ENCODE results near the gene WT1. TPM values are rescaled to one million over a fixed set of nuclear protein-coding genes. Genes with fewer than 3 reads are reported as not detected.

The WT1 gene
- total RNA-seq, 2 experiments from 2014 or later = not detected

DNA sequence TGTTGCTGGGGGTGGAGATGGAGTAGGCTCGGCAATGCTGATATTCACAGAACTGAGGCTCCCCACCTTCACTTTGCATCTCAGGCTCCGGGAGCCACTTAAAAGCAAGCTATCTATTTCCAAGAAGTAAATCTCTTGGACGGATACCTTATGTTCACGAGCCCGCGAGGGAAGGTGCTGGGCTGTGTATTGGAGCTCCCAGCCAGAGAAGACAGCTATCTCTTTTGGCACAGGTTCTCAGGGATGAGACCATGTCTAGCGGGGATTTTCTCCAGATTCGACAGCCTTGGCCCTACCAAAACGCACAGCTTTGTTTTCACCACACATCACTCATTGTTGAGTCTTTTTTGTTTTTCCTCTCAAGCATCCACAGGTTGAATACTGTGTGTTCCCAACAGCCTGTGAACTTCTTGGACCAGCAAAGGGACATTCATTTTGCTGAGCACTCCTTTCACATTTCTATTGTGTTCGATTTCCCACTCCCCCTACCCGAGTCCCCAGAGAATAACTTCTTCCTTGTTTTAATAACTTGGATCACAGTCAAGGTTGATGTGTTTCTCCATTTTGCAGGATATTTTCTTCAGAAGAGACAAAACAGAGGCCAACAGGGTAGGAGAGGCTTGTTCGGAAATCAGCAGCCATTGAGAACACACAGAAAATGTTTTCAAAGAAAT is 23.3 kb downstream of the WT1 start:
- Mint-ChIP-seq H3K4me1 (ENCODE audit: low read depth) (no peaks in the 10 kb centered on the region), H3K27me3 (peaks cover 19% of the 10 kb centered on the region), H3K36me3 (ENCODE audit: low read depth) (no peaks in the 10 kb centered on the region), H3K9me3 (no peaks in the 10 kb centered on the region), H3K27ac (no peak overlapping the region), H3K4me3 (no peak overlapping the region)
- TF ChIP-seq, protein P1, sequence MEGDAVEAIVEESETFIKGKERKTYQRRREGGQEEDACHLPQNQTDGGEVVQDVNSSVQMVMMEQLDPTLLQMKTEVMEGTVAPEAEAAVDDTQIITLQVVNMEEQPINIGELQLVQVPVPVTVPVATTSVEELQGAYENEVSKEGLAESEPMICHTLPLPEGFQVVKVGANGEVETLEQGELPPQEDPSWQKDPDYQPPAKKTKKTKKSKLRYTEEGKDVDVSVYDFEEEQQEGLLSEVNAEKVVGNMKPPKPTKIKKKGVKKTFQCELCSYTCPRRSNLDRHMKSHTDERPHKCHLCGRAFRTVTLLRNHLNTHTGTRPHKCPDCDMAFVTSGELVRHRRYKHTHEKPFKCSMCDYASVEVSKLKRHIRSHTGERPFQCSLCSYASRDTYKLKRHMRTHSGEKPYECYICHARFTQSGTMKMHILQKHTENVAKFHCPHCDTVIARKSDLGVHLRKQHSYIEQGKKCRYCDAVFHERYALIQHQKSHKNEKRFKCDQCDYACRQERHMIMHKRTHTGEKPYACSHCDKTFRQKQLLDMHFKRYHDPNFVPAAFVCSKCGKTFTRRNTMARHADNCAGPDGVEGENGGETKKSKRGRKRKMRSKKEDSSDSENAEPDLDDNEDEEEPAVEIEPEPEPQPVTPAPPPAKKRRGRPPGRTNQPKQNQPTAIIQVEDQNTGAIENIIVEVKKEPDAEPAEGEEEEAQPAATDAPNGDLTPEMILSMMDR (IDR thresholded peaks at IDR 0.05) = no peak
- intact Hi-C loops (cut with micrococcal nuclease) = no loop called here
- POLR2A ChIA-PET = no interaction called here
- no peak for ATAC-seq
- no peak for DNase-seq
- CTCF ChIA-PET = no interaction called here

DNA sequence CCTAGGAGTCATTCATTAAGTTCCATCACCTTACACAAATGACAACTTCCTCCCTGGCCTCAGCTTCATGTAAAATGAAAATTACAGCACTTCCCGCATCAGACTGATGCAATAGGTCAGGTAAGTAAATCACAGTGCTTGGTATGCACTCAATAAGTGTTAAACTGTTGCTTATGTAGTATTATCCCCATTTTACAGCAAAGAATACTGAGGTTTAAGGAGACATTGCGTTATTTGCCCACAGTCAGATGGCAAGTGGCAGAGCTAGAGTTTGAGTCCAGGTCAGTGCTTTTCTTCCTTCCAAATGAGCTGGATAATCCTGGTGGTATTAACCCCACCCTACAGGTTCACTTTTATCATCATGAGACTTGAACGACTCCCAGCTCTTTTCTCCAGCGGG is 29.7 kb downstream of the WT1 start:
- no peak overlapping the region for H3K4me3 Mint-ChIP-seq
- H3K9me3 Mint-ChIP-seq = peaks cover 2% of the 10 kb centered on the region
- no peak overlapping the region for H3K27ac Mint-ChIP-seq
- TF ChIP-seq, protein P1 (IDR thresholded peaks at IDR 0.05) = no peak
- H3K27me3 Mint-ChIP-seq = peaks cover 7% of the 10 kb centered on the region
- intact Hi-C loops (cut with micrococcal nuclease) = no loop called here
- H3K4me1 Mint-ChIP-seq (ENCODE audit: low read depth) = no peaks in the 10 kb centered on the region
- CTCF ChIA-PET = no interaction called here
- H3K36me3 Mint-ChIP-seq (ENCODE audit: low read depth) = no peaks in the 10 kb centered on the region
- ATAC-seq = no peak
- POLR2A ChIA-PET = interaction anchor here (0.6 kb wide), 1 partner anchor 152 kb away, joined by 4 read pairs; no protein-coding TSS in a partner anchor
- DNase-seq = no peak

DNA sequence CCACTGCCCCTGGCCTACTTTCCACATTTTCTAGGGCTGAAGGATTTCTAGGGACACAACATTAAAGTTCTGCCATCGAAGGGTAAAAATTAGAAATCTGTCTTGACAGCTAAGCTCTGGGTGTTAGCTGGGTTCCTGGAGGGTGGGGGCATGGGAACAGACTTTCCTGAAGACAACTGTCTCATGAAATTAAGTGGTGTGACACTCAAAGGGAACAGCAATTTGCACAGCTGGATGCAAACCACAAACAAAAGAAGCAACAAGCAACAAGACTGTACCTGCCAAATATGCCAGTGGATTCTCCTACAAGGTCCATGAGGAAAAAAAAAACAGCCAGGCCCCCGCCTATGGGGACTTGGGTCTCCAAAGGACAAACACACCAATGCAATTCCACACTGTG is 32.5 kb downstream of the WT1 start:
- no peak for ATAC-seq
- TF ChIP-seq, protein P1 (IDR thresholded peaks at IDR 0.05) = no peak
- Mint-ChIP-seq H3K4me1 (ENCODE audit: low read depth) (no peaks in the 10 kb centered on the region), H3K27me3 (peaks cover 5% of the 10 kb centered on the region), H3K36me3 (ENCODE audit: low read depth) (no peaks in the 10 kb centered on the region), H3K9me3 (peaks cover 2% of the 10 kb centered on the region), H3K27ac (no peak overlapping the region), H3K4me3 (no peak overlapping the region)
- no peak for DNase-seq
- ChIA-PET CTCF (interaction anchor here (0.6 kb wide), 1 partner anchor 11 kb away, joined by 3 read pairs; no protein-coding TSS in a partner anchor), POLR2A (no interaction called here)
- intact Hi-C loops (cut with micrococcal nuclease) = no loop called here

DNA sequence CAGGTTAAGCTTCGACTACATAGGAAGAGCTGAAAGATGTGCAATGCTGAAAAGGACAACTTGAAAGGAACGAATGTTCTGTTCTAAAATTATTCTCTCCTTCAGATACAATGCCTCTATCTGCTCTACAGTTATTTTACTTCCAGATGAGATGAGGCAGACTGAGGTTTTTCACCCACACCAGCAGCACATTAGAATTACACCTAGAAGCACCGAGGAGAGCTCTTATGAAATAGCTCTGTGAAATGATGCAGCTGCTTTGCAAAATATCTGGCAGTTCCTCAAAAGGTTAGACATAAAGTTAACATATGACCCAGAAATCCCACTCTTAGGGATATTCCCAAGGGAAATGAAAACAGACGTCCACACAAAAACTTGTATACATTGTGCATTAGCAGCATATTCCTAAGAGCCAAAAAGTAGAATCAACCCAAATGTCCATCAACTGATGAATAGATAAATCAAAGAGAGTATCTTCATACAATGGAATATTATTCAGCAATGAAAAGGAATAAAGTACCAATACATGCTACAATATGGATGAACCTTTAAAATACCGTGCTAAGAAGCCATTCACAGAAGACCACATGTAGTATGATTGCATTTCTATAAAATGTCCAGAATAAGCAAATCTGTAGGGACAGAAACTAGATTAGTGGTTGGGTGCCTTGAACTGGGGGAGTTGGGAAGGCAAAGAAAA is 34.5 kb downstream of the WT1 start:
- Mint-ChIP-seq H3K4me3 (no peak overlapping the region), H3K36me3 (ENCODE audit: low read depth) (no peaks in the 10 kb centered on the region), H3K4me1 (ENCODE audit: low read depth) (no peaks in the 10 kb centered on the region), H3K27ac (no peak overlapping the region), H3K9me3 (peaks cover 2% of the 10 kb centered on the region), H3K27me3 (peaks cover 5% of the 10 kb centered on the region)
- TF ChIP-seq, protein P1 (IDR thresholded peaks at IDR 0.05) = no peak
- POLR2A ChIA-PET = no interaction called here
- CTCF ChIA-PET = no interaction called here
- intact Hi-C loops (cut with micrococcal nuclease) = no loop called here
- DNase-seq = no peak
- no peak for ATAC-seq

DNA sequence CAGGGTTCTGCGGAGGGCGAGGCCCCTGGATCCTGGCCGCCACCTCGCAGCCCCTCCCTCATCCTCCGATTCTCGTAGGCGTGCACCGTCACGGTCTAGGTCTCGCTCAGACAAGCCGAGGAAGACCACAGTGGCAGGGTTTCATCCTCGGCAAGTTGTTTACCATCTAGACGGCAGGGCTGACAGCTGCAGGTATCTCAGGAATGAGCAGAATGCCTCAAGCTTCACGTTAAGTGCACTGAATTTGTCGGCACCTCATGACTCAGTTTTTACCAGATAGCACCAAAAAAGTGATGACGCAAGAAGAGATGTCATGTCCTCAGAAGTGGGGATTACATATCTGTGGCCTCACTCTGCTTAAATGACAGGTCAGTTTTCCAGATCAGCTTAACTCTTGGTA is 35.1 kb downstream of the WT1 start:
- H3K27me3 Mint-ChIP-seq = peaks cover 7% of the 10 kb centered on the region
- POLR2A ChIA-PET = no interaction called here
- CTCF ChIA-PET = no interaction called here
- no peak overlapping the region for H3K27ac Mint-ChIP-seq
- ATAC-seq (no peak), DNase-seq (no peak)
- no peaks in the 10 kb centered on the region for H3K4me1 Mint-ChIP-seq (ENCODE audit: low read depth)
- H3K4me3 Mint-ChIP-seq = no peak overlapping the region
- TF ChIP-seq, protein P1 (IDR thresholded peaks at IDR 0.05) = no peak
- H3K9me3 Mint-ChIP-seq = peaks cover 2% of the 10 kb centered on the region
- no peaks in the 10 kb centered on the region for H3K36me3 Mint-ChIP-seq (ENCODE audit: low read depth)
- intact Hi-C loops (cut with micrococcal nuclease) = no loop called here

Measured in activated CD8-positive, alpha-beta T cell treated with anti-CD3 and anti-CD28 coated beads for 36 hours (primary cell).